MM.1S (cell line): Measurements from ENCODE around the gene PAX7.

Experiments
- DNase-seq: peaks from one replicate; pipeline ENCODE4 v3.0.0-alpha.2; 2015
- H2AFZ ChIP-seq: fragments of 300-600 bp; sonication (generic); 2 replicates; pipeline ENCODE4 v1.6.0; 2016; ENCODE audit warnings: antibody characterized with exemption, low read length
- H3F3A ChIP-seq: fragments of 300-600 bp; sonication (generic); 2 replicates; pipeline ENCODE4 v1.6.1; 2016; ENCODE audit warnings: mild to moderate bottlenecking, antibody characterized with exemption, low read length, moderate library complexity, mixed read lengths; ENCODE audit not compliant: insufficient read depth
- H3K27ac ChIP-seq: fragments of 300-600 bp; sonication (generic); 2 replicates; pipeline ENCODE4 v1.5.1; 2016; ENCODE audit warnings: mild to moderate bottlenecking, low read length
- H3K27me3 ChIP-seq: fragments of 300-600 bp; sonication (generic); replicated peaks from 2 replicates; pipeline ENCODE4 v1.6.0; 2016; ENCODE audit warnings: low read length; ENCODE audit not compliant: insufficient read depth
- H3K36me3 ChIP-seq: fragments of 300-600 bp; sonication (generic); replicated peaks from 2 replicates; pipeline ENCODE4 v1.6.1; 2016; ENCODE audit warnings: mild to moderate bottlenecking, low read length, mixed read lengths; ENCODE audit not compliant: insufficient read depth
- H3K4me1 ChIP-seq: fragments of 300-600 bp; sonication (generic); 2 replicates; pipeline ENCODE4 v1.6.1; 2016; ENCODE audit warnings: low read length, mixed read lengths
- H3K4me2 ChIP-seq: fragments of 300-600 bp; sonication (generic); 2 replicates; pipeline ENCODE4 v1.6.0; 2016; ENCODE audit warnings: low read depth, low read length
- H3K4me3 ChIP-seq: fragments of 300-600 bp; sonication (generic); 2 replicates; pipeline ENCODE4 v1.5.1; 2016; ENCODE audit warnings: low read length, mixed read lengths
- H3K79me2 ChIP-seq: fragments of 300-600 bp; sonication (generic); 2 replicates; pipeline ENCODE4 v1.6.1; 2016; ENCODE audit warnings: mixed run types, low read length, mixed read lengths
- H3K9ac ChIP-seq: fragments of 300-600 bp; sonication (generic); 2 replicates; pipeline ENCODE4 v1.6.1; 2016; ENCODE audit warnings: low read length, mixed read lengths
- H3K9me2 ChIP-seq: fragments of 300-600 bp; sonication (generic); replicated peaks from 2 replicates; pipeline ENCODE4 v1.6.1; 2016; ENCODE audit warnings: mild to moderate bottlenecking, low read length, mixed read lengths; ENCODE audit not compliant: insufficient read depth
- H3K9me3 ChIP-seq: fragments of 300-600 bp; sonication (generic); replicated peaks from 2 replicates; pipeline ENCODE4 v1.6.1; 2016; ENCODE audit warnings: mild to moderate bottlenecking, low read length, mixed read lengths; ENCODE audit not compliant: insufficient read depth
- H4K20me1 ChIP-seq: fragments of 300-600 bp; sonication (generic); 2 replicates; pipeline ENCODE4 v1.6.1; 2016; ENCODE audit warnings: mild to moderate bottlenecking, low read length, moderate library complexity, mixed read lengths; ENCODE audit not compliant: insufficient read depth
- EZH2 ChIP-seq: fragments of 300-600 bp; sonication (generic); optimal IDR thresholded peaks from 2 replicates; pipeline ENCODE3; 2017; ENCODE audit warnings: low read depth, mild to moderate bottlenecking, antibody characterized with exemption, low read length, mixed read lengths
- EZH2phosphoT487 ChIP-seq: fragments of 300-600 bp; sonication (generic); IDR thresholded peaks from 2 replicates; pipeline ENCODE4 v1.6.1; 2018; ENCODE audit warnings: antibody characterized with exemption, low read length
- TF ChIP-seq, protein P1 (sequence below): fragments of 300-600 bp; sonication (generic); IDR thresholded peaks from 2 replicates; pipeline ENCODE4 v1.5.1; 2016; ENCODE audit warnings: antibody characterized with exemption, low read length, mixed read lengths

PAX7 gene

DNA sequence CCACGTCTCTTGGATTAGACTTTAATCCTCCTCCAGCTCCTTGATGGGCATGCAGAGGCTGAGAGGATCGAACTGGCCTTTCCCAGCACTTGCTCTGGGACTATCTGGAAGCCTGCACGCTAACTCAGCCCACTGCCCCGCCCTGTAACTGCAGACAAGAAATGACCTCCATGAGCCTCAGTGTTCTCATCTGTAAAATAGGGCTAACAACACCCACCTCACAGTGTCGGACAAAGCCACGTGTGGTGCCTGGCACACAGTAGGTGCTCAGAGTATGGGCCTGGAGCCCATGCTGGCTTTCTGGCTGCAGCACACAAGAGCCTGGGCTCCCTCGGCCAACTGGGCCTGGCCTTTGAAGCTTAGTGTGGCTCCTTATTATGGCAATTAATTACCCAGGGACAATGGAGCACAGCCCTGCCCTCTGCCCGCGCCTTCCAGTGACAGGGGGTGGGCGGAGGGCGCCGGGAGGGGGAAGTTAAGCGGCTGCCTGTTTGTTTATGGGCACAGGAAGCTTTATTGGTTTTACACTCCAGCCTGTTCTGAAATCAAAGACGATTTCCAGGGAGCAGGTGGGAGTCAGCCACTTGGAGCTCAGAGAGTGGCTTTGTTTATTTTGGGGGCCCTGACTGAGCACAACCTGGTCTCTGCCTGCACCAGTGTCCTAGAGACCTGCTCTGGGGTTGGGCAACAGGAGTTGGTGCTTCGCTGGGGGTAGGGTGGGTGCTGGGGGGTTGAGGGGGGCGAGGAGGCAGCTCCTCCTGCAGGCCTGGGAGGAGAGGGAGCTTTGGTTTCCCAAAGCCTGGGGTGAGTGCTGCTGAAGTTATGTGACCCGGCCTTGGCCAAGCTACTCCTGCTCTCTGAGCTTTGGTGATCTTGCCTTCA lies 31.0 kb downstream of the PAX7 start:
- H3K36me3 ChIP-seq, result no peaks in the 10 kb centered on the region
- H3K9me3 ChIP-seq, result no peaks in the 10 kb centered on the region
- H3K4me3 ChIP-seq, result no peak overlapping the region
- no peaks in the 10 kb centered on the region for H4K20me1 ChIP-seq
- no peak for TF ChIP-seq EZH2
- no peak for TF ChIP-seq EZH2phosphoT487
- TF ChIP-seq, protein P1, sequence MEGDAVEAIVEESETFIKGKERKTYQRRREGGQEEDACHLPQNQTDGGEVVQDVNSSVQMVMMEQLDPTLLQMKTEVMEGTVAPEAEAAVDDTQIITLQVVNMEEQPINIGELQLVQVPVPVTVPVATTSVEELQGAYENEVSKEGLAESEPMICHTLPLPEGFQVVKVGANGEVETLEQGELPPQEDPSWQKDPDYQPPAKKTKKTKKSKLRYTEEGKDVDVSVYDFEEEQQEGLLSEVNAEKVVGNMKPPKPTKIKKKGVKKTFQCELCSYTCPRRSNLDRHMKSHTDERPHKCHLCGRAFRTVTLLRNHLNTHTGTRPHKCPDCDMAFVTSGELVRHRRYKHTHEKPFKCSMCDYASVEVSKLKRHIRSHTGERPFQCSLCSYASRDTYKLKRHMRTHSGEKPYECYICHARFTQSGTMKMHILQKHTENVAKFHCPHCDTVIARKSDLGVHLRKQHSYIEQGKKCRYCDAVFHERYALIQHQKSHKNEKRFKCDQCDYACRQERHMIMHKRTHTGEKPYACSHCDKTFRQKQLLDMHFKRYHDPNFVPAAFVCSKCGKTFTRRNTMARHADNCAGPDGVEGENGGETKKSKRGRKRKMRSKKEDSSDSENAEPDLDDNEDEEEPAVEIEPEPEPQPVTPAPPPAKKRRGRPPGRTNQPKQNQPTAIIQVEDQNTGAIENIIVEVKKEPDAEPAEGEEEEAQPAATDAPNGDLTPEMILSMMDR, result no peak
- peaks cover 98% of the 10 kb centered on the region for H3K27me3 ChIP-seq
- no peaks in the 10 kb centered on the region for H3K9me2 ChIP-seq
- no peak overlapping the region for H3K4me2 ChIP-seq
- H3K27ac ChIP-seq, result no peak overlapping the region
- no peaks in the 10 kb centered on the region for H3K4me1 ChIP-seq
- H3K79me2 ChIP-seq, result no peaks in the 10 kb centered on the region
- H3K9ac ChIP-seq, result no peak overlapping the region
- DNase-seq, result no peak
- no peaks in the 10 kb centered on the region for H3F3A ChIP-seq
- H2AFZ ChIP-seq, result no peak overlapping the region

DNA sequence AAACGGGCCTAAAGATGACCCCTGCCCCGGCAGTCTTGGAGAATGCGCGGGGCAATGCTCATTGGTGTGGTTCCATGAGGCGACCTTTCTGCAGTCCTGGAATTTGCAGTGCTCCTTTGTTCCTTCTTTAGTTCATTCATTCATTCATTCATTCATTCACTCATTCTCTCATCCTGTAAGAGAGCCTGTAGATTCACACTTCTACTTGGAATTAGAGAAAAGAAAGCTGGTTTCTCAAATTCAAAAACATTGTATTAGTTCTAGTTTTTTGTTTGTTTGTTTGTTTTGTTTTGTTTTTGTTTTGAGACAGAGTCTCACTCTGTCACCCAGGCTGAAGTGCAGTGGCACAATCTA lies 31.6 kb downstream of the PAX7 start:
- Histone ChIP-seq H3K27ac (no peak overlapping the region), H3K4me2 (no peak overlapping the region), H4K20me1 (no peaks in the 10 kb centered on the region), H3K9me3 (no peaks in the 10 kb centered on the region), H3K4me1 (no peaks in the 10 kb centered on the region), H3K36me3 (no peaks in the 10 kb centered on the region), H3K4me3 (no peak overlapping the region), H2AFZ (no peak overlapping the region), H3F3A (no peaks in the 10 kb centered on the region), H3K27me3 (peaks cover 98% of the 10 kb centered on the region), H3K79me2 (no peaks in the 10 kb centered on the region), H3K9ac (no peak overlapping the region), H3K9me2 (no peaks in the 10 kb centered on the region)
- DNase-seq, result no peak
- TF ChIP-seq, protein P1, result no peak
- no peak for TF ChIP-seq EZH2
- TF ChIP-seq EZH2phosphoT487, result no peak

- Histone ChIP-seq H2AFZ (no peak overlapping the region), H3K4me3 (no peak overlapping the region), H3K4me1 (no peaks in the 10 kb centered on the region), H3K27me3 (peaks cover 94% of the 10 kb centered on the region), H4K20me1 (no peaks in the 10 kb centered on the region), H3K9me2 (no peaks in the 10 kb centered on the region), H3K79me2 (no peaks in the 10 kb centered on the region), H3K9me3 (no peaks in the 10 kb centered on the region), H3K36me3 (no peaks in the 10 kb centered on the region), H3K27ac (no peak overlapping the region), H3K9ac (no peak overlapping the region), H3F3A (no peaks in the 10 kb centered on the region), H3K4me2 (no peak overlapping the region)
- DNase-seq, result no peak
- TF ChIP-seq EZH2phosphoT487 (no peak), EZH2 (no peak)
- TF ChIP-seq, protein P1, result no peak
Measured at GRCh38 chr1:18666317-18666920, 35.8 kb downstream of the PAX7 start.
